H7 (cell line): ENCODE measurements around the gene MAPK9. TPM values are rescaled to one million over a fixed set of nuclear protein-coding genes. Genes with fewer than 3 reads are reported as not detected.

Source experiments
- DNase-seq: peaks from one replicate; pipeline ENCODE4 v3.0.0; 2012
- H3K27me3 ChIP-seq: 2 replicates; pipeline ENCODE4 v1.6.0; 2011; ENCODE audit warnings: mild to moderate bottlenecking, low read length; ENCODE audit not compliant: control insufficient read depth, insufficient read depth
- H3K36me3 ChIP-seq: replicated peaks from 2 replicates; pipeline ENCODE4 v1.5.1; 2011; ENCODE audit warnings: low read length; ENCODE audit not compliant: control insufficient read depth, insufficient read depth
- H3K4me3 ChIP-seq: 2 replicates; pipeline ENCODE4 v1.5.1; 2011; ENCODE audit warnings: low read depth, mild to moderate bottlenecking, control low read depth, low read length, moderate library complexity; ENCODE audit not compliant: insufficient read depth
- total RNA-seq: library from RNA; depleted of rRNA; stranded (reverse); fragments of >200 nt; shearing (Covaris generic); gene quantifications from 2 replicates; pipeline ENCODE4 v1.2.3, GENCODE V29; 2014; rRNA removed

The MAPK9 gene
- total RNA-seq, 1 experiment from 2014 or later, result 28.5 TPM

- DNase-seq, result no peak
- peaks cover 13% of the 10 kb centered on the region for H3K27me3 ChIP-seq
- no peak overlapping the region for H3K4me3 ChIP-seq
- H3K36me3 ChIP-seq, result no peaks in the 10 kb centered on the region
Observed at GRCh38 chr5:180204276-180204819, 87.5 kb downstream of the MAPK9 start.

DNA sequence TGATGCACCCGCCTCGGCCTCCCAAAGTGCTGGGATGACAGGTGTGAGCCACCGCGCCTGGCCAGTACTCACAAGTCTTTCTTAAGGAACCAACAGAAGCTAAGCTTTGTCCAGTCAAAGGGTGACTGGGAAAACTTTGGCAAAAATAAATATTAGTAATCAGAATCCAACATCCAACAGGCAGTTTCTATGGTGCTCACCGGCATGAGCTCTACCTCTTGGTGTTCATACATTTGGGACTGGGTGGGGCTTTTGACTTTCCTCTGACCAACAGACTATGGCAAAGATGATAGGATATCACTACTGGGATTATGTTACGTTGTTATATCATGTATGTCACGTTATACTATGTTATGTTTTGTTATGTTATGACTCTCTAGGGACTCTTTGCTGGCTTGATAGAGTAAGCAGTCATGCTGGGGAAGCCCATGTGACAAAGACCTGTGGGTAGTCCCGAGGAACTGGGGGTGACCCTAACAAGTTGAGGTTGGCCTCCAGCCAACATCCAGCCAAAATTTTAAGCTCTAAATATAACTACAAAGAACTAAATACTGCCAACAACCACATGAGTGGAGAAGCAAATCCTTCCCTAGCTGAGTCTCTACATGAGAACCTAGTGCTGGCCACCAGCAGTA, 88.8 kb downstream of the MAPK9 start:
- Histone ChIP-seq H3K27me3 (peaks cover 6% of the 10 kb centered on the region; the same call in 1 of the 2 replicates), H3K4me3 (no peak overlapping the region), H3K36me3 (no peaks in the 10 kb centered on the region)
- DNase-seq, result no peak

GRCh38 chr5:180201051-180201987, 90.6 kb downstream of the MAPK9 start:
- Histone ChIP-seq H3K4me3 (no peak overlapping the region), H3K27me3 (no peaks in the 10 kb centered on the region), H3K36me3 (no peaks in the 10 kb centered on the region)
- peak; percentile 93 for DNase-seq

GRCh38 chr5:180199390-180199789, 92.5 kb downstream of the MAPK9 start:
- DNase-seq, result no peak
- Histone ChIP-seq H3K36me3 (no peaks in the 10 kb centered on the region), H3K27me3 (no peaks in the 10 kb centered on the region), H3K4me3 (no peak overlapping the region)

DNA sequence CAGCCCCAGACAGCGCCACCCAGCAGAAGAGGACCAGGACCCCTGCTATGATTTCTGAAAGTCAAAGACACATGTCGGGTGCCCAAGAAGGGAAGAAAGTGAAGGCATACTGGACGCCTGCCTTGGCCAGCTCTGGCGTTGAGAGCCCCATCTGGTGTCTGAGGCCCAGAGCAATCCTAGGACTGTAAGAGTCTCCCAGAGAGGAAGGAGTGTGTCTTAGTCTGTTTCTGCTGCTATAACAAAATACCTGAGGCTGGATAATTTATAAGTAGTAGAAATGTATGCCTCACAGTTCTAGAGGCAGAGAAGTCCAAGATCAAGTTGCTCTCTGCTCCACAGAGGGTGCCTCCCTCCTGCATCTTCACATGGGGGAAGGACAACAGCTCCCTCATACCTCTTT, 93.7 kb downstream of the MAPK9 start:
- Histone ChIP-seq H3K4me3 (no peak overlapping the region), H3K27me3 (no peaks in the 10 kb centered on the region), H3K36me3 (no peaks in the 10 kb centered on the region)
- DNase-seq, result peak; percentile 22

DNA sequence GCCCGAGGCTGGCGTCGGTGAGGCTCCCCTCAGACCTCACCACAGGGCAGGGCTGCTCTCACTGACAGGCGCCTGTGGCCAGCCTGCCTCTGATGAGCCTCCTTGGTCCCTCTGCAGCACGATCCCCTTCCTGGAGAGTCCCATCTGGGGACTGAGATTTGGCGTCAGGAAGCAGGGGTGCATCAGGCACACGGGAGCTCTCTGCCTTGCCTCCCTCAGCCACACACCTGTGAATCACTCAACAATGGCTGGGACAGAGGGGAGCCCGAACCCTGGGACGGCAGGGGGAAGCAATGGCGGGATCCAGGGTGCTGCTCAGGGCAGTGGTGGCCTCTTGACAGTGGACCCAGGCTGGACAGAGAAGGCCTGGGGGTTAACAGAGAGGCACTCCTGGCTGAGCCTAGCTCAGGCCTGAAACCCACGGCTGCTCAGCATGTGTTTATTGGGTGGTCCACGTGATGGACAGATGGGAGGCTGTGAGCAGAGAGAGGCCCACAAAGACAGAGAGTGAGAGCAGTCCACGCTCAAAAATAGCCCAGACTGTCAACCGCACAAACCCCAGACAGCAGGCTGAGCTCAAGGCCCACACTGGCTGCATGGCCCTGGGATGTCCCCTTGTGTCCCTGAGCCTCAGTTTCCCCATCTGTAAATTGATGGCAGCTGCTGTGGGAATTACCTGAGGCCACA, 94.7 kb downstream of the MAPK9 start:
- DNase-seq, result peak; percentile 41
- no peak overlapping the region for H3K4me3 ChIP-seq
- no peaks in the 10 kb centered on the region for H3K27me3 ChIP-seq
- no peaks in the 10 kb centered on the region for H3K36me3 ChIP-seq

GRCh38 chr5:180194410-180195345, 97.2 kb downstream of the MAPK9 start:
- DNase-seq, result peak; percentile 49
- no peak overlapping the region for H3K4me3 ChIP-seq
- no peaks in the 10 kb centered on the region for H3K36me3 ChIP-seq
- H3K27me3 ChIP-seq, result no peaks in the 10 kb centered on the region

GRCh38 chr5:180193749-180194375, 98.0 kb downstream of the MAPK9 start:
- no peaks in the 10 kb centered on the region for H3K27me3 ChIP-seq
- DNase-seq, result peak; percentile 33
- no peaks in the 10 kb centered on the region for H3K36me3 ChIP-seq

DNA sequence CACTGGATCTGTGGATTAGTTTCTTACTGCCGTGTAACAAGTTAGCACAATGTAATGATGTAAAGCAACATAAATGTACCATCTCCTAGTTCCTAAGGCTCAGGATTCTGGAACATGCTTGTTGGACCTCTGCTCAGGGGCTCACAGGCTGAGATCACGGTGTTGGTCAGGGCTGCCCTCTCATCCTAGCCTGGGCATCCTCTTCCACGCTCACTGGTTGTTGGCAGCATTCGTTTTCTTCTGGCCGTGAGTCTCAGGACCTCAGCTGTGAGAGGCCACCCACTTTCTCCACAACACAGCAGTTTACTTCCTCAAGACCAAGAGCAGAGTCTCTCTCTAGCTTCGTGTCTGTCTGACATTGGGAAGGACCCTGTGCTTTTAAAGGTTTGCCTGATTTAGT, 100.2 kb downstream of the MAPK9 start:
- H3K36me3 ChIP-seq, result no peaks in the 10 kb centered on the region

More at GRCh38 chr5:180193749-180194375, 98.0 kb downstream of the MAPK9 start:
- H3K4me3 ChIP-seq, result no peak overlapping the region

GRCh38 chr5:180187767-180188166, 104.1 kb downstream of the MAPK9 start:
- H3K4me3 ChIP-seq, result no peak overlapping the region
- no peak for DNase-seq

More for the DNA sequence above, 100.2 kb downstream of the MAPK9 start:
- H3K27me3 ChIP-seq, result no peaks in the 10 kb centered on the region
- DNase-seq, result no peak
- H3K4me3 ChIP-seq, result no peak overlapping the region

More at GRCh38 chr5:180187767-180188166, 104.1 kb downstream of the MAPK9 start:
- Histone ChIP-seq H3K27me3 (no peaks in the 10 kb centered on the region), H3K36me3 (no peaks in the 10 kb centered on the region)

Other genes starting within 250 kb of the MAPK9 start
- gene RNF130, start 220.3 kb downstream of the MAPK9 start, total RNA-seq, result 123 and 154 TPM in 2 replicates
- 0.78 and 1.4 TPM in 2 replicates for gene RASGEF1C, start 82.9 kb downstream of the MAPK9 start, total RNA-seq
- gene GFPT2, start 61.3 kb upstream of the MAPK9 start, total RNA-seq, result 91.6 and 125 TPM in 2 replicates
- 11.2 and 17.4 TPM in 2 replicates for gene CNOT6, start 202.3 kb upstream of the MAPK9 start, total RNA-seq